MCF 10A (cell line): Measurements from ENCODE around the gene GARIN5A. TPM values are rescaled to one million over a fixed set of nuclear protein-coding genes. Genes with fewer than 3 reads are reported as not detected.
"Not testable (repeated sequence)": the region's sequence is repeated elsewhere in the genome, so short reads cannot be mapped to it uniquely, and the experiment has no call there.

Source experiments
- BruUV-seq: library from RNA; stranded (reverse); fragments of 400-500 nt; replicated peaks from 2 replicates; lab custom pipeline; 2021; lab: Mats Ljungman, UMichigan
- CTCF ChIA-PET: fragments of 300-600 bp; sonication (Branson Sonifier 250); formaldehyde crosslinking; extraction: SDS; loops from one replicate; lab custom pipeline; 2021; ENCODE audit warnings: antibody characterized with exemption, inconsistent platforms; lab: Yijun Ruan, JAX
- POLR2A ChIA-PET: fragments of 300-600, 350-650 bp; sonication (Branson Sonifier 250); formaldehyde crosslinking; extraction: SDS; loops from one replicate; lab custom pipeline; 2020; ENCODE audit warnings: antibody characterized with exemption, inconsistent platforms; lab: Yijun Ruan, JAX
- DNase-seq: peaks from one replicate; pipeline ENCODE4 v3.0.0-alpha.2; 2018; ENCODE audit not compliant: unreplicated experiment
- H3K27ac Mint-ChIP-seq: one replicate; pipeline ENCODE4 v1.8.0; 2022; ENCODE audit warnings: mild to moderate bottlenecking, low read depth, mixed read lengths; ENCODE audit not compliant: unreplicated experiment
- H3K27me3 Mint-ChIP-seq: one replicate; pipeline ENCODE4 v1.8.0; 2022; ENCODE audit warnings: mixed read lengths; ENCODE audit not compliant: insufficient read depth, unreplicated experiment
- H3K36me3 Mint-ChIP-seq: one replicate; pipeline ENCODE4 v1.8.0; 2022; ENCODE audit warnings: mild to moderate bottlenecking, moderate library complexity, mixed read lengths; ENCODE audit not compliant: insufficient read depth, unreplicated experiment
- H3K4me1 Mint-ChIP-seq: one replicate; pipeline ENCODE4 v1.8.0; 2022; ENCODE audit warnings: mixed read lengths; ENCODE audit not compliant: insufficient read depth, unreplicated experiment
- H3K4me3 Mint-ChIP-seq: one replicate; pipeline ENCODE4 v1.8.0; 2022; ENCODE audit warnings: mild to moderate bottlenecking, moderate library complexity, mixed read lengths; ENCODE audit not compliant: unreplicated experiment
- H3K9me3 Mint-ChIP-seq: one replicate; pipeline ENCODE4 v1.8.0; 2022; ENCODE audit warnings: mixed read lengths; ENCODE audit not compliant: unreplicated experiment
- CTCF ChIP-seq: fragments of 200-600 bp; IDR thresholded peaks from one replicate; pipeline ENCODE4 v1.8.0; 2022; ENCODE audit warnings: antibody characterized with exemption, mild to moderate bottlenecking; ENCODE audit not compliant: unreplicated experiment
- intact Hi-C: fragments of 100-400 bp; cut with micrococcal nuclease; formaldehyde crosslinking; loops from 2 replicates; pipeline ENCODE4 v1.14.1; 2022
- total RNA-seq: library from RNA; stranded (reverse); gene quantifications from 2 replicates; pipeline ENCODE4 v1.2.3, GENCODE V29; 2022

The GARIN5A gene
- total RNA-seq, 1 experiment from 2014 or later, result 1.5 TPM

DNA sequence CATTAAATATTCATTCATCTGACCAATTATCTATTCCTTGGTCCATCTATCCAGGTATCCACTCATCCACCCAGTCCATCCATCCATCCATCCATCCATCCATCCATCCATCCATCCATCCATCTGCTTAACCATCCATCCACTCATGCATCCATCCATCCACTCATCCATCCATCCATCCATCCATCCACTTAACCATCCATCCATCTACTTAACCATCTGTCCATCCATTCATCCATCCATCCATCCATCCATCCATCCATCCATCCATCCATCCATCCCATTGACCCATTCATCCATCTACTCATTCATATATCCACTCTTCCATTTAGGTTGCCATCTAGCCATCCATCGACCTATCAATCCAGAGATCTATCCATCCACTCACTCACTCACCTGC lies 32.6 kb downstream of the GARIN5A start:
- Mint-ChIP-seq H3K27ac (no peak overlapping the region), H3K9me3 (peaks cover 10% of the 10 kb centered on the region), H3K4me3 (no peak overlapping the region), H3K36me3 (no peaks in the 10 kb centered on the region), H3K4me1 (no peaks in the 10 kb centered on the region), H3K27me3 (peaks cover 26% of the 10 kb centered on the region)
- intact Hi-C loops, result no loop called here
- ChIA-PET CTCF (no interaction called here), POLR2A (interaction anchor here (0.6 kb wide), 1 partner anchor 36 kb away, joined by 5 read pairs; no protein-coding TSS in a partner anchor)
- no peak for DNase-seq
- BruUV-seq, result no TSS peak
- no peak for TF ChIP-seq CTCF

DNA sequence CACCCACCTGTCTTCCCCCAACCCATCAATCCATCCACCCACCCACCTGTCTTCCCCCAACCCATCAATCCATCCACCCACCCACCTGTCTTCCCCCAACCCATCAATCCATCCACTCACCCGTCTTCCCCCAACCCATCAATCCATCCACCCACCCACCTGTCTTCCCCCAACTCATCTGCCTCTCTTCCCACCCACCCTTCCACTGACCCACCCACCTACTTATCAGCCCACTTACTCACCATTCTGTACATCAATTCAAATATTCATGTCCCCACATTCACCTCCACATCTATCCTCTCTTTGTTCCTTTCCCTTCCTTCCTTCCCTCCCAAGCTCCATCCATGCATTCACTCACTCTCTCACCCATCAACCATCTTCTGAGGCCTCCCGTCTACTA lies 37.5 kb downstream of the GARIN5A start:
- H3K27me3 Mint-ChIP-seq, result peaks cover 54% of the 10 kb centered on the region
- H3K4me3 Mint-ChIP-seq, POLR2A ChIA-PET, H3K9me3 Mint-ChIP-seq, intact Hi-C loops, CTCF ChIA-PET, H3K36me3 Mint-ChIP-seq, H3K27ac Mint-ChIP-seq, BruUV-seq, H3K4me1 Mint-ChIP-seq, DNase-seq: not testable (repeated sequence)

- BruUV-seq, result no TSS peak
- Mint-ChIP-seq H3K4me3 (no peak overlapping the region), H3K27me3 (peaks cover 47% of the 10 kb centered on the region), H3K4me1 (no peaks in the 10 kb centered on the region), H3K36me3 (no peaks in the 10 kb centered on the region), H3K27ac (no peak overlapping the region), H3K9me3 (no peaks in the 10 kb centered on the region)
- ChIA-PET POLR2A (no interaction called here), CTCF (interaction anchor here (0.7 kb wide), 1 partner anchor 24 kb away, joined by 3 read pairs; no protein-coding TSS in a partner anchor)
- no peak for DNase-seq
- TF ChIP-seq CTCF, result no peak
- intact Hi-C loops, result no loop called here
Measured at GRCh38 chr19:50437862-50438449, 38.7 kb downstream of the GARIN5A start.

GRCh38 chr19:50435627-50436026 lies 41.0 kb downstream of the GARIN5A start:
- Mint-ChIP-seq H3K4me1 (peaks cover 11% of the 10 kb centered on the region), H3K4me3 (no peak overlapping the region), H3K36me3 (no peaks in the 10 kb centered on the region), H3K27ac (no peak overlapping the region), H3K9me3 (no peaks in the 10 kb centered on the region), H3K27me3 (peaks cover 47% of the 10 kb centered on the region)
- DNase-seq, result no peak
- intact Hi-C loops, result no loop called here
- BruUV-seq, result no TSS peak
- no peak for TF ChIP-seq CTCF
- ChIA-PET POLR2A (no interaction called here), CTCF (interaction anchor here (0.8 kb wide), 1 partner anchor 25 kb away, joined by 7 read pairs; no protein-coding TSS in a partner anchor)
